NCI-H187 treated with DMSO at 0.1 percent for 48 hours (cell line): ENCODE data around the gene DERA.
"Not testable (repeated sequence)": the region's sequence is repeated elsewhere in the genome, so short reads cannot be mapped to it uniquely, and the experiment has no call there.

Source experiments
- DNase-seq: peaks from one replicate; lab custom pipeline; 2025; lab: John Stamatoyannopoulos, UW

The DERA gene

DNA sequence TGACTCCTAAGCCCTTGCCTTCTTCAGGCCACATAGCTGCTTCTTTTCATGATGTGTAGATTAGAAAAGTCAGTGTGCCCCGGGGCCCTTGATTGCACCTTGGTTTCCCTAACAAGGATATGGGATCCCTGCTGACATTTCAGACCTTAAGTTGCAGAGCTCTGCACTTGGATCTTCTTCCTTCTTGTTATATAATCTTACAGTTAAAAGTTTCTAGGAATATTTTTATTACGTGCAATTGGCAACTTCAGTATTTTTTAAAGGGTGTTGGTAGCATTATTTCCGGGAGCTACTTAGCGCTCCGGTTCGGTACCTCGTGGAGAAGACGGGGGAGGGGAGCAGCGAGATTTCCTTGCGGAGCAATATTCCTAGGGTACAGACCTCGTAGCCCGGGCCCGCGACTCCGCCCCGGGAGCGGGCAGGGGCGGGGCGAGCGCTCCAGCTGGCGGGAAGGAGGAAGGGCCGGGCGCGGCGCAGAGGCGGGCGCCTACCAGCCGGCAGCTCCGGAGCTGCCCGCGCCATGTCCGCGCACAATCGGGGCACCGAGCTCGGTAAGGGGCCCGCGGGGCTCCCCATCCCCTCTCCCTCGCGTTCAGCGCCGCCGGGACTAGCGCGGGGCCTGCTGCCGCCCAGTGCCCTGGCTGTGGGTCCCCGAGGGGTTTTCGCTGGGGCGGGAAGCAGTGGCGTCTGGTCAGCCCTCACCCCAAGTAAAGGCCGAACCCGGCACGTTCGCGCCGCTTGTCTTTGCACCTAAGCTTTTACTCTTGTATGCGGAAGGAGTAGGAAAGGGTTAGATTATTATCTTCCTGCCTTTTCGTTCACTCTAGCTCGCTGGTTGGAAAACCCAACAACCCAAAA lies at the start of gene DERA:
Gene DERA (plus strand): TSS at position 469 of the 858 bp plus-strand sequence. CDS start 52 bp downstream, at position 521.
- DNase-seq = peak; percentile 19

GRCh38 chr12:15861404-15861803 lies 49.7 kb upstream of the DERA start:
- DNase-seq = no peak

GRCh38 chr12:15862840-15863239 lies 48.3 kb upstream of the DERA start:
- no peak for DNase-seq

GRCh38 chr12:15863372-15863771 lies 47.8 kb upstream of the DERA start:
- DNase-seq = no peak

DNA sequence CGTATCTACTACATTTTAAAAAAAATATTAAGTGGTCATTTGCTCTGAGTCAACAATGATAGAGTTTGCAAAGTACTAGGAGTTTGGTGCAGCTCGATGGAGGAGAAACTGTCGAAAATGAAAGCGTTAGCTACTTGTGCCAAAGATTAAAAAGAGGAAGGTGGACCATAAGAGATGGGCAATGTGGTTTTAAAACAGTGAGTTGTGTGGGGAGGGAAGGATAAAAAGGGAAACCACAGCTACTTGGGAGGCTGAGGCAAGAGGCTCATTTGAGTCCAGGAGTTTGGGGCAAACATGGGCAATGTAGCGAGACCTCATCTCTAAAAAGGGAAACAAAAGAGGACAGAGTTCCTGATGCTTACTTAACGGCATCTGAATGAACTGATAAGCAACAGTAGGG lies 47.1 kb upstream of the DERA start:
- DNase-seq = no peak

GRCh38 chr12:15868186-15868585 lies 42.9 kb upstream of the DERA start:
- DNase-seq = no peak

DNA sequence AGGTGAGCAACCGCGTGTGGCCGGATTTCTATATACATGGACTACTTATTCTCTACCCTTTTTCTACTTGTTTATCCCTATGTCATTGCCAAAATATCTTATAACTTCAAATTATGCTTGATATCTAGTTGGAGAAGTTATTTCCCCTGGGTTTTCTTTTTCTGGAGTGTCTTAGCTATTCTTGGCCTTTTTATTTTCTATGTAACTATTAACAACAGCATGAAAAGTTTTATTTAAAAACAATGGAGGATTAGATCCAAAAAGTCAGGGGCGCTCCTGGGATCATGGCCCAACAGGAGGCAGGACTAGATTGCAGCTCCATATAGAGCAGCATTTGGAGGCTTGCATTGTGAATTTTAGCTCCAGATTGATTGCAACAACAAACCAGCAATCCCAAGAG lies 37.6 kb upstream of the DERA start:
- DNase-seq = no peak

DNA sequence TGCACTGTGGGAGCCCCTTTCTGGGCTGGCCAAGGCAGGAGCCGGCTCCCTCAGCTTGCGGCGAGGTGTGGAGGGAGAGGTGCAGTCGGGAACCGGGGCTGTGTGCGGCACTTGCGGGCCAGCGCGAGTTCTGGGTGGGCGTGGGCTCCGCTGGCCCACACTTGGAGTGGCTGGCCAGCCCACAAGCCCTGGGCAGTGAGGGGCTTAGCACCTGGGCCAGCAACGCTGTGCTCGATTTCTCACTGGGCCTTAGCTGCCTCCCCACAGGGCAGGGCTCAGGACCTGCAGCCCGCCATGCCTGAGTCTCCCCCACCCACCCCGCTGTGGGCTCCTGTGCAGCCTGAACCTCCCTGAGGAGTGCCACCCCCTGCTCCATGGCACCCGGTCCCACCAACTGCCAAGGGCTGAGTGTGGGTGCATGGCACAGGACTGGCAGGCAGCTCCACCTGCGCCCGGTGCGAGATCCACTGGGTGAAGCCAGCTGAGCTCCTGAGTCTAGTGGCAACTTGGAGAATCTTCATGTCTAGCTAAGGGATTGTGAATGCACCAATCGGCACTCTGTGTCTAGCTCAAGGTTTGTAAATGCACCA lies 36.5 kb upstream of the DERA start:
- DNase-seq = not testable (repeated sequence)

- no peak for DNase-seq
Observed at GRCh38 chr12:15875863-15876262, 35.3 kb upstream of the DERA start.

DNA sequence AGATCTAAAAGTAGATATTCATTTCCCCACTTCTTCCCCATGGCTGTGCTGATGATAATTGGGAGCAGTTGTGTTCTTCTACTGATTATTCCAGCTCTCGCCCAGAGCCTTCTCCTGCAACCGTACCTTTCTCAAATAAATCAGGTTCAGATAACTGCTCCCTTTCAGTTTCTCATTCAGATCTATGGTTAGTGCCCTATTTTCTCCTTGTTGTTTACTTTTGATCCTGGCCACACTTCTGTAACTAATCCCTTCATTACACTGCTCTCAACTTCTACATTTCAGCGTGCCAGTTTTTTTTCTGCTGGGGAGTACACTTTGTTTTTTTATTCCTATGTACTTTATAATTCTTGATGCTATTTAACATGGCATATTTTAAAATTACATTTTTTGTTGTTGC lies 31.7 kb upstream of the DERA start:
- DNase-seq = no peak

DNA sequence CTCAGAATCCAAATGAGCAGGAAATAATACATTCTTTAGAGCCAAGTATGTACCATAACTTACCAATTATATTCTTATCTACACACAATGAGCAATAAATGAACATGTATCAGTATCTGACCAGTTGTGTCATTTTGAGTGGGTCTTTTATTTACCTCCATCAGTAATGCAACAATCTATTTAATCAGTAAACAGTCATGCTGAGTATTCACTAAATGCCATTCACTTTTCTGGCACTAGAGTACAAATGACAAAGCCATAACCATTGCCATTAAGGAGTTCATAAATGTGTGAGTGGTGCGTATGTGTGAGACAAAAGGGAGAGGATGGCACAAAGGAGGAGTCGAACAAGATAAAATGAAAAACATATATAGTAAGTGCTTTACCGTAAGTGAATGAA lies 30.4 kb upstream of the DERA start:
- DNase-seq = no peak

- peak; percentile 82 for DNase-seq
Observed at GRCh38 chr12:15882118-15882971, 28.8 kb upstream of the DERA start, which contains the start of gene STRAP. Gene STRAP (plus strand): TSS chr12:15882387. CDS start chr12:15882708, 321 bp downstream.

- DNase-seq = no peak
Observed at GRCh38 chr12:15883536-15883935, 27.6 kb upstream of the DERA start.

DNA sequence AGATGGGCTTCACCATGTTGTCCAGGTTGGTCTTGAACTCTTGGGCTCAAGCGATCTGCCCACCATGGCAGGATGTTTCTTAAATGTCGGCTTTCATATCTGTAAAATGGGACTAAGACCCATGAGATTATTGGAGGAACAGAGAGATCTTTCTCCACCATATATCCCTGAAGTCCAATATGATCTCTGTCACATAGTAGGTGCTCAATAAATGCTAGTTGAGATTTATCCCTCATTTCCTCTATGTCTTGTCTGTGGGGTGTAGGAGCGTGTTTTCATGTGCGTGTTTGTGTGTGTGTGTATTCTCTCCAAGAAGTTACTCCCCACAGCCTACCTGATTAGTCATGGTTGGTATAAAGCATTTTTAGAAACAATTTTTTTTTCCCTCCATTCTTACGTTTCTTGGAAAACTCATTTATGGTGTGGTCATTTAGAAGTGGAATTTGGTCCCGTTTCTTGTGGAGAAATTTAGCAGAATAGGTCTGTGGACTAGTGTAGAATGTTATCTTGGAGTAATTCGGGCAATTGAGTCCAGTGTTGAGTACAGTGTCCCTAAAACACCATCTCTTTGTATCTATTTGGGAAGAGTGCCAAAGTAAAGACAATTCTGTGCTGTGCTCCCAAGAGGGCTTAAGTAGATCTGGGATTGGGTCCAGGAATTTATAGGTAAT lies 24.6 kb upstream of the DERA start:
- DNase-seq = no peak

DNA sequence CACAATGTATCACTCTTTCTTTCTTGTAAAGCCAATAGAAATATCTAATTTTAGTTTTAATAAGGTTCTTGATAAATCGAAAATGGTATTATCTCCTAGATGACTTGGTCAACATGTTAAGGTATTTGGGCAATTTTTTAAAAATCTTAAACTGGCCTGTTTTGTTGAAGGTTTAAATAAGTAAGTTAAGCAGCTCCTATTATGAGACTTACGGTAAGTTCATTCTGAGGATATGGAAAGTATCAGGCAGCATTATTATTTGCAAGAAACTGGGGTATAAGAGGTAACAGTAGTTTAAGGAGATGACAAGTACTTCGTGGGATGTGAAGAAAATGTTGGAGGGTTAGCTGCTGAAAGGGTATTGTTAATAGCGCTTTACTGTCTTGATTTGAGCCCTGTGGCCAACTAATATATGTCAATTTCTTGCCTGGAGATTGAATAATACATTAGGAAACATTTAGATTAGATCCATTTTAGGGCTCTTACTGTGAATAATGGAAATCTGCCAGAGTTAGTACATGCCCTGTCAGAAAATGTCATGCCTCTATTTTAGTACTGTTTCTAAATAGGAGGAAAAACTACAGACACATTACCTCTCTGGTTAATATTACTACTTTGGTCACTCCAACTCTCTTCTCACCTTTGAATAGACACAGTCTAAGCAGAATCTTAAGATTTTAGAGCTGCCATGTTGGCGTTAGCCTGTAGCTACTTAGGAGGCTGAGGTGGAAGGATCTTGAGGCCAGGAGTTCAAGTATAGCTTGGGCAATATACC lies 23.9 kb upstream of the DERA start:
- DNase-seq = no peak

DNA sequence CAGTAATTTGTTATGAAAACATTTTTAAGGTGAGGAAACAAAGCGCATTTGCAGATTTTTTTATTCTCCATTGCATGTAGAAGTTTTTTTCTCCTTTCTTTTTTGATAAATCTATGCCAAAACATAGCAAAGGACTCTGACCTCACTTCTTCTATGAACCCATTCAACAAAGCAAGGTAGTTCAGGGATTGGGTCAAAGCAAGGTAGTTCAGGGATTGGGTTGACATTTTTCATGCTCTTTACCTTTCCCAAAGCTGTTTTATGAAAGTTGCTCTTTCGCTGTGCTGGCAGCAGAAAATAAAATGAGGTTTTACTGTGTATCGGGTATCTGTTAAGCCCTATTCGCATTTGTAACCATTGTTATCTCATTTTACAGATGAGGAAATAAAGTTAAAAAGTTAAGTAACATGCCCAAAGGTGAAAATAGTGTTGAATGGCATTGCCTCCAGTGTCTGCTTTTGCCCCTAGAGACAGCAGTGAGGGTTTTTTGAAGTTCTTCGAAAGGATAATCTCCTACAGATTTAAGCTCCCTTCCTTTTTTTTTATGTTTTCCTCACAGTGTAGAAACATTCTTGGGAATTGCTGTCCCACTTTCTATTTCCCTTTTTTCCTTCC lies 18.4 kb upstream of the DERA start:
- no peak for DNase-seq

DNA sequence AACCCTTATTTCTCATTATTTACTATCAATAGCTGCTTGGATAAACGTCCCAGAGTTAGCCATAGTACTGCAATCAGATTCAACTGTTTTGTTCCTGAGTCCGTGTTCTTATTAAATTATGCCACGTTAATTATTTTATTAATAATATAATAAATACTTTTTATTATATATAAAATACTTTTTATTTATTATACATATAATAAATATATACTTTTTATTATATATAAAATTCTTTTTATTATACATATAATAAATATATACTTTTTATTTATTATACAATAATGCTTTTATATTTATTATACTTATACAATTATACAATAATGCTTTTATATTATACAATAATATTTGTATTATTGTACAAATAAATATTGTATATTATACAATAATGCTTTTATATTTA lies 17.9 kb upstream of the DERA start:
- DNase-seq = no peak

GRCh38 chr12:15896867-15897266 lies 14.3 kb upstream of the DERA start:
- no peak for DNase-seq

- no peak for DNase-seq
Observed at GRCh38 chr12:15897433-15897832, 13.7 kb upstream of the DERA start.

- no peak for DNase-seq
Observed at GRCh38 chr12:15899282-15899870, 11.8 kb upstream of the DERA start.
